ENCODE results near the gene FXYD4.

The FXYD4 gene

GRCh38 chr10:43375401-43376020 is 4.1 kb downstream of the FXYD4 start:
- TF ChIP-seq POLR2A (IDR thresholded peaks at IDR 0.05; ENCODE audit: low read length) (no peak), GATA1 (IDR thresholded peaks at IDR 0.05; ENCODE audit: low read depth, low read length) (no peak)
- DNase-seq, result no peak

- DNase-seq, result no peak
- TF ChIP-seq POLR2A (IDR thresholded peaks at IDR 0.05; ENCODE audit: low read length) (no peak), GATA1 (IDR thresholded peaks at IDR 0.05; ENCODE audit: low read depth, low read length) (no peak)
These were observed 4.7 kb downstream of the FXYD4 start for GRCh38 chr10:43376046-43376635.

- TF ChIP-seq POLR2A (IDR thresholded peaks at IDR 0.05; ENCODE audit: low read length), result no peak
- DNase-seq, result no peak
These were observed 5.5 kb downstream of the FXYD4 start for GRCh38 chr10:43376828-43377423.

- no peak for TF ChIP-seq GATA1 (IDR thresholded peaks at IDR 0.05; ENCODE audit: low read depth, low read length)
- TF ChIP-seq POLR2A (IDR thresholded peaks at IDR 0.05; ENCODE audit: low read length), result no peak
- DNase-seq, result no peak
These were observed 6.0 kb downstream of the FXYD4 start for GRCh38 chr10:43377424-43377883.

- TF ChIP-seq GATA1 (IDR thresholded peaks at IDR 0.05; ENCODE audit: low read depth, low read length) (no peak), POLR2A (IDR thresholded peaks at IDR 0.05; ENCODE audit: low read length) (no peak)
- DNase-seq, result peak; percentile 55 to 79
These were observed 9.3 kb downstream of the FXYD4 start for GRCh38 chr10:43380610-43381222.

GRCh38 chr10:43383204-43383971 is 12.0 kb downstream of the FXYD4 start:
- no peak for DNase-seq
- TF ChIP-seq GATA1 (IDR thresholded peaks at IDR 0.05; ENCODE audit: low read depth, low read length), result no peak
- no peak for TF ChIP-seq POLR2A (IDR thresholded peaks at IDR 0.05; ENCODE audit: low read length)

GRCh38 chr10:43384252-43385221 is 13.1 kb downstream of the FXYD4 start:
- TF ChIP-seq GATA1 (IDR thresholded peaks at IDR 0.05; ENCODE audit: low read depth, low read length) (no peak), POLR2A (IDR thresholded peaks at IDR 0.05; ENCODE audit: low read length) (peak; percentile 41)
- DNase-seq, result no peak

GRCh38 chr10:43385412-43386004 is 14.1 kb downstream of the FXYD4 start:
- no peak for TF ChIP-seq POLR2A (IDR thresholded peaks at IDR 0.05; ENCODE audit: low read length)
- TF ChIP-seq GATA1 (IDR thresholded peaks at IDR 0.05; ENCODE audit: low read depth, low read length), result no peak
- DNase-seq, result no peak

- no peak for TF ChIP-seq GATA1 (IDR thresholded peaks at IDR 0.05; ENCODE audit: low read depth, low read length)
- TF ChIP-seq POLR2A (IDR thresholded peaks at IDR 0.05; ENCODE audit: low read length), result no peak
These were observed 15.1 kb downstream of the FXYD4 start for GRCh38 chr10:43386549-43386948.

GRCh38 chr10:43386981-43387677 is 15.7 kb downstream of the FXYD4 start:
- no peak for DNase-seq
- TF ChIP-seq POLR2A (IDR thresholded peaks at IDR 0.05; ENCODE audit: low read length) (no peak), GATA1 (IDR thresholded peaks at IDR 0.05; ENCODE audit: low read depth, low read length) (no peak)

More at GRCh38 chr10:43386549-43386948, 15.1 kb downstream of the FXYD4 start:
- no peak for DNase-seq

GRCh38 chr10:43387678-43388032 is 16.2 kb downstream of the FXYD4 start:
- TF ChIP-seq POLR2A (IDR thresholded peaks at IDR 0.05; ENCODE audit: low read length) (no peak), GATA1 (IDR thresholded peaks at IDR 0.05; ENCODE audit: low read depth, low read length) (no peak)
- DNase-seq, result no peak

GRCh38 chr10:43389867-43390266 is 18.4 kb downstream of the FXYD4 start:
- no peak for TF ChIP-seq GATA1 (IDR thresholded peaks at IDR 0.05; ENCODE audit: low read depth, low read length)
- no peak for TF ChIP-seq POLR2A (IDR thresholded peaks at IDR 0.05; ENCODE audit: low read length)
- DNase-seq, result peak; percentile 48 to 55
